LoVo (cell line): ENCODE measurements around the gene NUBPL.
A peak's percentile ranks its signal among the peaks of the same experiment; 100 is the strongest.
"Not testable (repeated sequence)": the region's sequence is repeated elsewhere in the genome, so short reads cannot be mapped to it uniquely, and the experiment has no call there.

ENCODE experiments used
- DNase-seq: peaks from one replicate; pipeline ENCODE4 v3.0.0-alpha.2; 2016; ENCODE audit warnings: low spot score

NUBPL gene

DNA sequence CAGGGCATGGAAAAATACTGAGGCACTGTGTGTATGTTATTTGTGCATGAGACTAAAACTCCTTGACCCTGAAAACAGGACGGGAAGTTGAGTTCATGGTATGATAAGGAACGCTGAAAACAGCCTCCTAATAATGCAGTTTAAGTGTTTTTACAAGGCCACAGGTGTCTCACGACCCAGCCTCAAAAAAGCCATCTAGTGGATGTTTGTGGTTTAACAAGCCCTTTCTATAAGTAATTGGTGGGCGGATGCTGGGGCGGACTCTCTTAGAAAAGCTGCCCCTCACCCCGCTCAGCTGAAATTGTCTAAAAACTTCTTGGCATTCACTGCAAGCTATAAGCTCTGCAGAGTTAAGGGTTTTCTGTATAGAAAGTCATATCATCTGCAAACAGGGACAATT lies 184.5 kb downstream of the NUBPL start:
- no peak for DNase-seq

DNA sequence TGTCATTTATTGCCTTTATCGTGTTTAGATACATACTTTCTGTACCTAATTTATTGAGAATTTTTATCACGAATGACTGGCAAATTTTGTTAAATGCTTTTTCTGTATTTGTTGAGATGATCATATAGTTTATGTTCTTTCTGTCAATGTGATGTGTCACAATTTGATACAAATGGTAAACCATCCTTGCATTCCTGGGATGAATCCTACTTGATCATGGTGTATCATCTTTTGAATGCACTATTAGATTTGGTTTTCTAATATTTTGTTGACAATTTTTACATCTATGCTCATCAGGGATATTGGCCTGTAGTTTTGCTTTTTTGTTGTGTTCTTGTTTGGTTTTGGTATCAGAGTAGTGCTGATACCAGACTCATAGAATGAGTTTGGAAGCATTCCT lies 185.1 kb downstream of the NUBPL start:
- DNase-seq: no peak

DNA sequence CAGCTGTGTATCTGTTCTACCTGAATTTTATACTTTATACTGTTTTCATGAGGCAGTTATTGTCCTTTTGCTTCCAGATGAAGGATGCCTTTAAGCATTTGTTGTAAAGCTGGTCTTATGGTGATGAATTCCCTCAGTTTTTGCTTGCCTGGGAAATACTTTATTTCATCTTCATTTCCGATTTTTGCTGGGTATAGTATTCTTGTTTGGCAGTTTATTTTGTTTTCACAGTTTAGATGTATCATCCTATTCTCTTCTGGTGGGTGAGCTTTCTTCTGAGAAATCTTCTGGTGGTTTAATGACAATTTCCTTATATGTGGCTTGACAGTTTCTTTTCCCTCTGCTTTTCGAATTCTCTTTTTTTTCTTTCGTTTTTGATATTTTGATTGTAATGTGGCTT lies 188.1 kb downstream of the NUBPL start:
- DNase-seq: no peak

DNA sequence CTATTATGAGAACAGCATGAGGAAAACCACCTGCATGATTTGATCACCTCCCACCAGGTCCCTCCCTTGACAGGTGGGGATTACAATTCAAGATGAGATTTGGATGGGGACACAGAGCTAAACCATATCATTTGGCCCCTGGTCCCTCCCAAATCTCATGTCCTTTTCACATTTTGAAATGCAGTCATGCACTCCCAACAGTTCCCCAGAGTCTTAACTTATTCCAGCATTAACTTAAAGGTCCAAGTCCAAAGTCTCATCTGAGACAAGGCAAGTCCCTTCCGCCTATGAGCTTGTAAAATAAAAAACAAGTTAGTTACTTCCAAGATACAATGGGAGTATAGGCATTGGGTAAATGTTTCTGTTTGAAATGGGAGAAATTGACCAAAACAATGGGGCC lies 189.8 kb downstream of the NUBPL start:
- not testable (repeated sequence) for DNase-seq

DNA sequence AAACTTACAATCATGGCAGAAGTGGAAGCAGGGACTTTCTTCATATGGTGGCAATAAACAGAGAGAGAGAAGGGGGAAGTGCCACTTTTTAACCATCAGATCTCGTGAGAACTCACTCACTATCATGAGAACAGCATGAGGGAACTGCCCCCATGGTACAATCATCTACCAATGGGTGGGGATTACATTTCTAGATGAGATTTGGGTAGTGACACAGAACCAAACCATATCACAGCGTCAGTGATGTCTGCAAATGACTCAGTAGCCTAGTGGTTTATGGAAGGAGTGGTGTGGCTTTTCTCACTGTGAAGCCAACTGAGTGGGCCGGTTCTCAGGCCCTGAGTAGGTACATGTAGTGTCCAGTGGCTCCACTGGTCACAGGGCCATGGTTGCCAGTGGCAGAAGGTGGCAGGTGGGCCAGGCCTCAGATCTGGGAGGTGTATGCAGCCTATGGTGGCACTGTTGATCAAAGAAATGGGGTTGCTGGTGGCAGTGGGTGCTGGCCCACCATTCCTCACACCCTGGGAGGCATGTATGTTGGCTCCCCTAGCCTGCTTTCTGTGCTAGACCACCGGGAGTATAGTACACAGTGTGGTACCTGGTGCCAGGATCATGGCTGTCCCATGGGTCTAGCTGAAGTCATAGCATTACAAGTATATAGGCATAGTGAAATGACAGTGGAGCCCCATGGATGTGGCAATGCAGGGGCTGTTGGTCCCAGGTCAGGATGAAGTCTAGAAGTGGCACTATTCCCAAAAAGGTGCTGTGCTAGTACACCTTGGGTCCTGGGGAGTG lies 191.9 kb downstream of the NUBPL start:
- no peak for DNase-seq

DNA sequence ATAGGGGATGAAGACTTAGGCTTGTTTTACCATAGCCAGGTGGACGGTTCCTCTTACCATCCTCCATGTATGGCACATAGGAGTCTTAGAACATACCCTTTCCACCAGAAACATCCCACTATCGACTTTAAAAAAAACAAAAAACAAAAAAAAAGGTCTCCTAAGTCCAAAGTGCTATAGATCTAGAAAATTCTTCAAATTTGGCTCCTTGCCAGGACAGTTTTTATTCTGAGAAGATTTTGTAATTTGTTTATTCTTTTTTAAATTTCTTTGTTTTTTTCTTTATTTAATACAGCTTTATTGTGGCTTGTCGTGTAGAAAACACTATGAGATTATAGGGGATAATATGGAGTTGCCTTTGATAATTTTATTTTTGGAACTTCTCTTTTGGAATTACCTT lies 197.7 kb downstream of the NUBPL start:
- DNase-seq: no peak

DNA sequence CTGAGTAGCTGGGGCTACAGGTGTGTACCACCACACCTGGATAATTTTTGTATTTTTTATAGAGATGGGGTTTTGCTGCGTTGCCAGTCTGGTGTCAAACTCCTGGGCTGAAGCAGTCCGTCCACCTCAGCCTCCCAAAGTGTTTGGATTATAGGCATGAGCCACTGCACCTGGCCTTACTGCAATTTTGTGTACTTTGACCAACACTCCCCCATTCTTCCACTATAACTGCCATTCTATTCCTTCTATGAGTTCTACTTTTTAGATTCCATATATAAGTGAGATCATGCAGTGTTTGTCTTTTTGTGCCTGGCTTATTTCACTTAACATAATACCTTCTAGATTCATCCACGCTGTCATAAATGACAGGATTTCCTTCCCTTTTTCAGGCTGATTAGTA lies 199.1 kb downstream of the NUBPL start:
- no peak for DNase-seq

DNA sequence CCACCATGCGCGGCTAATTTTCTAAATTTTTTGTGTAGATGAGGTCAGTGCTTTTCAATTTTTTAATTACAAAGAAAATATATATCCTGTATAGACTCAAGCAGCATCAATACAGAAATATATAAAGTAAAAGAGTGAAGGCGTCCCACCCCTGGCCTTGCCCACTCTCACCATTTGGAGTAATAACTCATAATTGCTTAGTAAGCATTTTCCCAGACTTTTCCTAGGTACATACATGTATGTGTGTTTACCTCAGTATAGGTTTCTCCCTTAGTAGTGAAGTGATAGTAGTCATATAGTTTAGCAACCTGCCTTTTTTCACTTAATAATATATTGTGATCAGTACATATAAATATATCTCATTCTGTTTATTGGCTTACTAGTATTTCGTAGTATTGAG lies 200.1 kb downstream of the NUBPL start:
- no peak for DNase-seq

DNA sequence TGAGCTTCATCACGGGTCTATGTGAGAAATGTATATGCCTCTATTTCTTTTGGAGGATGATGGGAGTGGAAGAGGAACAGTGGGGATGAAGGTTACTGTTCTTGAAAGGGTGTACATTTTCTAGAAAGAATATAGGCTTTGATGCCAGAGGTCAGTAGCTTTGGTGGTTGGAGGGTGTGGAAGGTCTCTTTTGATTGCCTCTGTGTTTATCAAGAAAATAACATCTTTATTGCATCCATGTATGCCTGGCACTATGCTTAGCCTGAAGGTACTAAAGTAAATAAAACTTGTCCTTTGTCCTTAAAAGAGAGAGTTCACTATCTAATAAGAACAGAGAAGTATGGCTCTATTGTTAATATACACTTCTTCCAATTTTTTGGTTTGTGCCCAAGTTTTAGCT lies 201.8 kb downstream of the NUBPL start:
- DNase-seq: no peak

DNA sequence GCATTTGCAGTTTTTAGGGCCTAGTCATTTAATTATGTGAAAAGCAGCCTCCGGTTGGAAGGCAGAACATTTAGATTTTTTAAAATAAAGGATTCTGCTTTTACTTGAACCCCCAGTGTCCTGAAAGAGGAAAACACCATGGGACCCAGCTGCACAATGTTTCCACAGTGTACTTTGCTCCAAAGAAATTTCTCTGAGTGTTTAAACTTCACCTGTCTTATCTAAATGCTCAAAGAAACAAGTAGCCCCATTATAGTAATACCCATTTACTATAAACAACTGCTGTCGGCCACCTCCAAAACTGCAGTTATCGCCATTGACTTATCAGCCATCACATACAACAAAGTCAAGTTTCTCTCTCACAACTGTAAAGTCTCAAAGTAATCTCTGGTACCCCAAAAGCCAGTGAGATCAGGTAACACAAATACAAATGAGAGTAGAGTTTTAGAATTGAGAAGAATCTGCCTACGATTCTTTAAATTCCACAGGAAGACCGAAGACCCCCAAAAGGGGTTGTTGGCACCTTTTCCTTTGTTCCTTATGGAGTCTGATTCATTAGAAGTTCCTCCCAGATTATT lies 205.2 kb downstream of the NUBPL start:
- DNase-seq: no peak

DNA sequence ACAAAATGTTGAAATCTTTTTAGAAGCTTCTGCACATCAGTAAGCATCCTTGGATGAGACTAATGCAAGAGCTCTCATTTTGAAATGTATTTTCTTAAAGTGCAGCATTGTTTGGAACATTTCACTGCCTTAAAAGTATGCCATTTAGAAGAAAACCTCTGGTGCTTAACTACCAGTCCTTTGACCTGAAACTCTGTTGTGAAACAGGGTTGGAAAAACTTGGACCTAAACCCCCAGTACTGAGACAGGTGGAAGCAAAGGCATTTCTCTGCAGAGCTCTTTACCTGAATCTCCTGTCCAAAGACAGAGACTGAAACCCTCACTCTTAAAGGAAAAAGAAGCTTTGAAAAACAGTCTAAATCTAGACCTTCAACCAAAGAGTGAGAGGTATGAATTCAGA lies 207.2 kb downstream of the NUBPL start:
- DNase-seq: no peak

DNA sequence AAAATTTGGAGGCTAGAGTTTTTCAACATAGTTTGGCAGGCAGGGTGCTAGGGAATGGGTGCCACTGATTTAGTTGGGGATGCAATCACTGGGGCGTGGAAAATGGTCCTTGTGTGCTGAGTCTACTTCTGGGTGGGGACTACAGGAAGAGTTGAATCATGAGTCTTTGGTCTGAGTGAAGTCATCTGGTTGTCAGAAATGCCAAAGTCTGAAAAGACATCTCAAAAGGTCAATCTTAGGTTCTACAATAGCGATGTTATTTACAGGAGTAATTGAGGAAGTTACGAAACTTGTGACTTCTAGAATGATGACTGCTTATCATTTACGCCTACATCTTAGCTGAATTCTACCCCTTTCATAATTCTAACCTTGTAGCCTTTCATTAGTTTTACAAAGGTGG lies 209.1 kb downstream of the NUBPL start:
- no peak for DNase-seq

DNA sequence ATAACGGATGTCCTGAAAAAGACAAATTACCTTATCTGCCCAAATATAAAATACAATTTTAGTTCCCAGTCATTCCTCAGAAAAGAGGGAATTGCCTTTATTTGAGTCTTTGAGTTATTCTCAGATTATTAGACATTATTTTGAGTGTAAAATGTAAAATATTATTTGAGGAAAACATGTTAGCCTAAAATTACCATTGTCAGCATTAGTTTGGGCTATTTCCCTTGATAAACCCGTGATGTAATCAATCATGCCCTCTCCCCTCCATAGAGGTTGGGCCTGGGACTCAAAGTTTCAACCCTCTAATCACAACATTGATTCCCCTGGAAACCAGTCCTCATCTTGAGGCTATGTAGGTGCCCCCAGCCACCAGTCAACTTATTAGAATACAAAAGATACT lies 213.4 kb downstream of the NUBPL start:
- DNase-seq: no peak

DNA sequence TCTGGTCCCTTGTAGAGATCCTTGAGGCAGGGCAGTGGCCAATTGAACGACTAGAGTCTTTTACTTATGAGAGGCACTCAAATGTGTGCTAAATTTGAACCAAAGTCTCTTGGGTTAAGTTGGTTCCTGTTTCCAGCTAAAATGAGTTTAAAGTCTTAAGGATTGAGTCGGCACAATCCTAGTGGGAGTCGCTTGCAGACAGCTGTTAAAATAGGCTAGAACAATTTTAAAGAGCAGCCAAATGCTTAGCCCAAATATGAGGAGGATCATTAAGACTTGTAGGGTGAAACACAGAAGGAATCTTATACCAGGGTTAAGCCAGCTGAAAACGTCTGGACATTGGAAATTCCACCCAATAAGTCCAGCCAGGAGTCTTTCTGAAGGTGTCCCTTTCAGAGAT lies 216.1 kb downstream of the NUBPL start:
- DNase-seq: no peak

DNA sequence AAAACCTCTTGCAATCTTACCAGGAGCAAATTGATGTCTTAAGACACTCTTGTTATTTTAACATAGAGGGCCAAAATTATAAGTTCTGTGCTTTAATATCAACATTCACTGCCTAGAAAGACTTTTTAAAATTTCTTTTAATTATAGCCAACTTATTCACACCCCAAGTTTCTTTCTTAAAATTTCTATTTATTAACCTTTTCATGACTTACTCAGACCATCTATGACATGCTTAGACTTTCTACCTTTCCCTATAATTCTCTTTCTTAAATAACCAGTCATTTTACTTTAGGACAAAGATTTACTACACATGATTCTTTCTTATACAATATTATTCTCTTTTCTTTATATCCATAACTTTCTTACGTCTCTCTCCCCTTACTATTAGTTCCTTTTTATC lies 220.4 kb downstream of the NUBPL start:
- DNase-seq: no peak

DNA sequence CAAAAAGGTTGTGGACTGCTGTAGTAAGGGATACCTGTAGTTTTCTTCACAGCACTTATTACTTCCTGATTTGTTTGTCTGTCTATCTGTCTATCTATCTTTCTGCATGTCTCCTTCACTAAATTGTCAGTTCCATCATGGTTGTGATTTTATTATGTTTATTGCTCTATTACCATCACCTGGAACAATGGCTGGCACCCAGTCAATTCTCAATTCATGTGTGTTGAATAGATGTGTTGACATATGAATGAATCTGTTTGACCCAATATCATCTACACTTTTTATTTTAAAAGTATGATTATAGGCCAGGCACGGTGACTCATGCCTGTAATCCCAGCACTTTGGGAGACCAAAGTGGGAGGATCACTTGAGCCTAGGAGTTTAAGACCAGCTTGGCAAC lies 224.4 kb downstream of the NUBPL start:
- DNase-seq: no peak

DNA sequence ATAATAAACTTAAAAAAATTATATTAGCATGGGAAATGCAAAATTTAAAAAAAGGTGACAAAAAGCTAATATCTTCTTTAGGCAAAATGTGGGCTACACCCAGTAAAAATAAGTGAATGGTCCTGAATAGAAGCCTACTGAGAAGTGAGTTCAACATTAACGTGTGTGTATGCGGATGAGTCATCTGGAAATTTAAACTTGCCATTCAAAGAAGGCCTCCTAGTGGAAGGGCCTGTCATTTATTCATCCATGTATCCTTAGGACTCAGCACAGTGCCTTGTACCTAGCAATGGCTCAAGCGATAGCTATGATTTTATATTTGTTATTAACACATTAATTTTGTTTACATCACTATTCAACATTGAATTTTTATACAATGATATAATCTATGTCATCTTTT lies 226.2 kb downstream of the NUBPL start:
- DNase-seq: peak; percentile 11

DNA sequence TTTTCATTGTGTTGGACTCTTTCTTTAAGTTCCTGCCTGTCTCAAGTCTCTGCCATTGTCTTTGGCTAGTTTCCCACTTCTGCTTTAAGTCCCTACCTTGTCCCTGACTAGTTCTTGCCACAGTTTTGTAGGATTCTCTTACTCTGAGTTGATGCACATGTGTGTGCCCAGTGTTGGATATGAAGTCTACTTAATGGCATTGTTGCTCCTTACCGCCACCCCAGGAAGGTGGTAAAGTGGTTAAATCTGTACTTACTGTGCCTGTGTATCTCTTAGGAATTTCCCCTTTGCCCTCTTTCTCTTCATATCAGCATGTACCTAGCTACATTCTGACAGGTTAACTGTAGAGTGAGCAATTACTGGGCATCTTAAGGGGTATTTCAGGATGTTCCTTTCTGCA lies 227.1 kb downstream of the NUBPL start:
- DNase-seq: no peak

DNA sequence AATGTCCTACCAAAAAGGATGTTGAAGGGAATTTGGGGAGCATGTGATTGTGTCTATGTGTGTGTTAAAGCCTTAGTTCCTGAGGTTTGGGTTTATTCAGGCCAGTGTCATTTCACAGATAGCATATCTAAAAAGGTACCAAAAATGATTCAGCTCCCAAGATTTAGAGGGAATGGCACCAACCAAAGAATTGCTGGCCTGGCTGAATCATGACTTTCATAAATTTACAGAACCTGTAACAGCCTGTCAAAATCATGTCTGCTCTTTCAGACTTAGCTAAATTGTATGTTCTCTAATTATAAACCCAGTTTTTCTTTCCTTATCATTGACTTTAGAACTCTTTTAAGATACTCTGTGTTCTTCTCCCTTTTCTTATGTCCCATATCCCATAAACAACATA lies 231.5 kb downstream of the NUBPL start:
- no peak for DNase-seq

DNA sequence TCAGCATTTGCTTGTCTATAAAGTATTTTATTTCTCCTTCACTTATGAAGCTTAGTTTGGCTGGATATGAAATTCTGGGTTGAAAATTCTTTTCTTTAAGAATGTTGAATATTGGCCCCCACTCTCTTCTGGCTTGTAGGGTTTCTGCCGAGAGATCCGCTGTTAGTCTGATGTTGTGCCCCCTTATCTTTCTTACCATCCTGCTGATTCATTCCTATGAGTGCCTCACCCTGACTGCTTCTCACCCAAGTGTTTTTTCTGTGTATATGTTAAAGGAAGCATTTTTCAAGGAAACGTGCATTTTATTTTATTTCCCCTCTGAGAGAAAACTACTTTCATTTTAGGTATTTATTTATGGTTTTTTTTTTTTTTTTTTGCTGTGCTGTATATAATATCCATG lies 236.7 kb downstream of the NUBPL start:
- not testable (repeated sequence) for DNase-seq

DNA sequence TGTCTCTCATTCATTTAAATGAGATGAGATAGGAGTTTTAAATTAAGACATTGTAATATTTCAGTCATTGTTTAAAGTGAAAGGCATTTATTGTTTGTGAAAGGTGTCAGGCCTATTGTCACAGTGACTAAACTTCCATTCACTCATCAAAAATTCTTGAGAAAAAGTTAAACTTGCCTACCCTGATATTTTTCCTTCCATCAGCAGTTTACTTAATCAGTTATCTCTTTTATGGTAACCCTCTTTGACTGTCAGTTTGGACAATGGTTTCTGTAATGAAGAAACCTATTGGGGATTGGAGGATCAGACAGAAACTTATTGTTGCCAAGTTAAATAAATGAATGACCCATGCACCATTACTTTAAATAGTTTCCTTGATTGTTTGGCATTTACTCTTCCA lies 241.6 kb downstream of the NUBPL start:
- no peak for DNase-seq

DNA sequence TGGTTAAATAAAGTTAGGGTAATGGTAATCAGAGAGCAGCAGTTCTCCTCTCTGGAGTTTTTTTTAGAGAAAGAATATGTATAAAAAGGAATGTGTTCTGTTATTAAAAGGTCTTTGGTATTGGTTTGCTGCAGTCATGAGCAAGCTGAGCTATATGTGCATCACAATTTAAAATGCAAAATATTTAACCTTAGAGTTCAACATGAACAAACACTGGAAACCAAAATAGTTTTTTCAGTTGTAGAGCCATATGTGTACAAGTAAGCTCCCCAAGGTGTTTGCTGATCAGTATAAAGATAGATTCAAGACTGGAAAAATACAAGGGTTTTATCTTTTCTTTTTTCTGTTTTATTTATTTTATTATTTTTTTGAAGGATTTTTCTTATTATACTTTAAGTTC lies 245.0 kb downstream of the NUBPL start:
- DNase-seq: no peak

DNA sequence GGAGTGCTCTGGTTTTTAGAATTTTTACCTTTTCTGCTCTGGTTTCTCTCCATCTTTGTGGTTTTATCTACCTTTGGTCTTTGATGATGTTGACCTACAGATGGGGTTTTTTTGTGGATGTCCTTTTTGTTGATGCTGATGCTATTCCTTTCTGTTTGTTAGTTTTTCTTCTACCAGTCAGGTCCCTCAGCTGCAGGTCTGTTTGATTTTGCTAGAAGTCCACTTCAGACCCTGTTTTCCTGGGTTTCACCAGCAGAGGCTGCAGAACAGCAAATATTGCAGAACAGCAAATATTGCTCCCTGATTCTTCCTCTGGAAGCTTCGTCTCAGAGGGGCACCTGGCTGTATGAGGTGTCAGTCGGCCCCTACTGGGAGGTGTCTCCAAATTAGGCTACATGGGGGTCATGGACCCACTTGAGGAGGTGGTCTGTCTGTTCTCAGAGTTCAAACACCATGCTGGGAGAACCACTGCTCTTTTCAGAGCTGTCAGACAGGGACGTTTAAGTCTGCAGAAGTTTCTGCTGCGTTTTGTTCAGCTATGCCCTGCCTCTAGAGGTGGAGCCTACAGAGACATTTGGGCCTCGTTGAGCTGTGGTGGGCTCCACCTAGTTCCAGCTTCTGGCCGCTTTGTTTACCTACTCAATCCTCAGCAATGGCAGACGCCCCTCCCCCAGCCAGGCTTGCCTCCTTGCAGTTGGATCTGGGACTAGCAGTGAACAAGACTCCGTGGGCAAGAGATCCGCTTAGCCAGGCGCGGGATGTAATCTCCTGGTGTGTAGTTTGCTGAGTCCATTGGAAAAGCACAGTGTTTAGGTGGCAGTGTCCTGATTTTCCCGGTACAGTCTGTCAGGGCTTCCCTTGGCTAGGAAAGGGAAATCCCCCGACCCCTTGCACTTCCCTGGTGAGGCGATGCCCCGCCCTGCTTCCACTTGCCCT lies 250.8 kb downstream of the NUBPL start:
- not testable (repeated sequence) for DNase-seq
